AG08396 (cell line): ENCODE data around the gene DNAH3.
A peak's percentile ranks its signal among the peaks of the same experiment; 100 is the strongest.
"Not testable (repeated sequence)": the region's sequence is repeated elsewhere in the genome, so short reads cannot be mapped to it uniquely, and the experiment has no call there.

Experiments
- DNase-seq: peaks from one replicate; pipeline ENCODE4 v3.0.0; 2012; ENCODE audit warnings: low spot score, mixed read lengths

DNAH3 gene

DNA sequence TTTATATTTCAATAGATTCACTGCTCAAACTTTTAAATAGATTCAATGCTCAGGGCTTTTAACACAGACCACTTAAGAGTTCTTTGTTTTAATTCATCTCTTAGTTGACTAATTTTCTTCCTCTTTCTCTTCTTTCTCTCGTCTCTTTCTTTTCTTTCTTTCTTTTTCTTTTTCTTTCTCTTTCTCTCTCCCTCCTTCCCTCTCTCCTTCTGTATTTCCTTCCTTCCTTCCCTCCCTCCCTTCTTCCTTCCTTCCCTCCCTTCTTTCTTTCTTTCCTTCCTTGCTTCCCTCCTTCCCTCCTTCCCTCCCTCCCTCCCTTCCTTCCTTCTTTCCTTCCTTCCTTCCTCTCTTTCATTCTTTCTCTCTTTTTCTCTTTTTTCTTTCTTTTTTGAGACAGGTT, 145.6 kb downstream of the DNAH3 start:
- no peak for DNase-seq

- DNase-seq = peak; percentile 30
Observed at GRCh38 chr16:21001262-21001661, 149.4 kb downstream of the DNAH3 start.

- no peak for DNase-seq
Observed at GRCh38 chr16:20997147-20997546, 153.5 kb downstream of the DNAH3 start.

- DNase-seq = no peak
Observed at GRCh38 chr16:20995711-20996110, 154.9 kb downstream of the DNAH3 start.

- not testable (repeated sequence) for DNase-seq
Observed at GRCh38 chr16:20989496-20990070, 161.1 kb downstream of the DNAH3 start.

- DNase-seq = no peak
Observed at GRCh38 chr16:20987049-20987448, 163.6 kb downstream of the DNAH3 start.

GRCh38 chr16:20984019-20984418, 166.6 kb downstream of the DNAH3 start:
- no peak for DNase-seq

DNA sequence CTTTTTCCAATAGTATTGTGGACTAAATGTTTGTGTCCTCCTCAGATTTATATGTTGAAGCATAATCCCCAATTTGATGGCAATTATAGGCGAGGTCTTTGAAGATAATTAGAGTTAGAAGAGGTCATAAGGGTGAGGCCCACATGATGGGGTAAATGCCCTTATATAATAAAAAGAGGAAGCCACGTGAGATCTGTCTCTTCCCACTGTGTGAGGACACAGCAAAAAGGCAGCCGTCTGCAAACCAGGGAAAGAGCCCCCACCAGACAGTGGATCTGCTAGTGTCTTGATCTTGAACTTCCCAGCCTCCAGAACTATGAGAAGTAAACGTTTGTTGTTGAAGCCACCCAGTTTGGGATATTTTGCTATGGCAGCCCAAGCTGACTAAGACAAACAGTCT, 174.1 kb downstream of the DNAH3 start:
- DNase-seq = no peak

- DNase-seq = not testable (repeated sequence)
Observed at GRCh38 chr16:20973201-20973600, 177.4 kb downstream of the DNAH3 start.

DNA sequence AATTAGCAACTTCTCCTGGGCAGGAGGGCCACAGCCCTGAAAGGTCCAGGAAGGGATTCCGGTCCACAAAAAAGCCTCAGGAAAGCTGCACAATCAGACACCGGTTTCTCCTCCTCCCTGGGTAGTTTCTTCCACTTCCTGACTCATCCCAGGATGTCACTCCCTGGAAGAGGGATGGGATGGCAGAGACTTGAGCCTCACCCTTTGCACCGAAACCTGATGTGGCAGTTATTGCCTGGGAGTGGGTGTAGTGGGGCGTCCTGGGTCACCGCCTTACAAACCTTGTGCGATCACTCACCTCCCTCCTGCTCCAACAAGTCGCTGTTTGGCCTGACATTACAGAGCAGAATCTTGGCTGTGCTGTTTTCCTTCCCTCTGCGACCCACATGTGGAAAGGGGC, 179.2 kb downstream of the DNAH3 start:
- no peak for DNase-seq

DNA sequence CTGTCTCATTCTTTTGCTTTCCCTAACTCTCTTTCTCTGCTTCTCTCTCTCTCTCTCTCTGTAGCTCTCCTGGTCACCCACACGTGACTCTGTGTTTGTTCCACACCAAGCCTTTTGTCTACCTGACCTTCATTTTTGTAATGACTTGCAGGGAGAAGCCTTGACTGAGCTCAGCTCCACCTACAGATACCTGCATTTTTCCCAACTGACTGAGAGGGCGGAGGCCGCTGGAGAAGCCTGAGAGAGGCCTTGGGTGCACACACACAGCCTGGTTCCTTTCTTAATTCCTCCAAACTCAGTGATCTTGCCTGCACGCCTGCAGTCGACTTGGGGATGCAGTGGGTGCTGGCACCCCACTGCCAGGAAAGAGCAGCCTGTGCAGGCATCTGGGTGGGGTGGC, 181.3 kb downstream of the DNAH3 start:
- DNase-seq = no peak

GRCh38 chr16:20968765-20969164, 181.9 kb downstream of the DNAH3 start:
- no peak for DNase-seq

DNA sequence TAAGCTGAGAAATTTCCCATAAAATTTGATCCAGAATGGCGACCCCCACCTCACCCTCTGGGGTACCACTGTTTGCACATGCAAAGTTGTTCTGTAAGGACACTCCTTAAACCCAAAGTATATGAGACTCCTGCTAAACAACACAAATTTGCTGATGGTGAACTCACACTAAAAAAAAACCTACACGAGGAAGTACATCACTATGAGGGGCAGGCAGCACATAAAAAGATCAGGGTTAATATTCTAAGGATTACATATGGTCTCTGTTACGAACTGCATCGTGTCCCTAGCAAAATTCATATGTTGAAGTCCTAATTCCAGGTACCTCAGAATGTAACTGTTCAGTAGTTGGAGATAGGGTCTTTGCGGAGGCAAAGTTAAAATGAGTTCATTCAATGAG, 189.7 kb downstream of the DNAH3 start:
- no peak for DNase-seq

GRCh38 chr16:20957153-20957552, 193.5 kb downstream of the DNAH3 start:
- no peak for DNase-seq

DNA sequence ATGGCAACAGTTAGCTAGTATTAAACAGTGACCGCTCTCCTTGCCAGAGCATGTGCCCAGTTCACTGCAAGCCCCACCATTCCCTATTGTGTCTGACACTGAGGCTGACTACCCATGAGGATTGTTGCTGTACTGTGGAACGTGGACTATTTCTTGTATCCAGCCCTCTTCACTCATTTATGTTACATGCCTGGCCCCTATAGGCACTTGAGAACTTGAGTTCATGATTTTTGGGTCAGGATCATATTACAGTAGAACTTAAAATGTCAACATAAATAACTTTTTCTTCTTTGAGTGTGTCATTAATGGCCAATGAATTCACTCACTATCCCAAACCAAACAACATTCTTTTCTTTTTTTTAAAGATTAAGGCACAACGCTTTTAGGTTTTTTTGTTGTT, 194.3 kb downstream of the DNAH3 start:
- no peak for DNase-seq

GRCh38 chr16:20954574-20954973, 196.1 kb downstream of the DNAH3 start:
- DNase-seq = no peak

DNA sequence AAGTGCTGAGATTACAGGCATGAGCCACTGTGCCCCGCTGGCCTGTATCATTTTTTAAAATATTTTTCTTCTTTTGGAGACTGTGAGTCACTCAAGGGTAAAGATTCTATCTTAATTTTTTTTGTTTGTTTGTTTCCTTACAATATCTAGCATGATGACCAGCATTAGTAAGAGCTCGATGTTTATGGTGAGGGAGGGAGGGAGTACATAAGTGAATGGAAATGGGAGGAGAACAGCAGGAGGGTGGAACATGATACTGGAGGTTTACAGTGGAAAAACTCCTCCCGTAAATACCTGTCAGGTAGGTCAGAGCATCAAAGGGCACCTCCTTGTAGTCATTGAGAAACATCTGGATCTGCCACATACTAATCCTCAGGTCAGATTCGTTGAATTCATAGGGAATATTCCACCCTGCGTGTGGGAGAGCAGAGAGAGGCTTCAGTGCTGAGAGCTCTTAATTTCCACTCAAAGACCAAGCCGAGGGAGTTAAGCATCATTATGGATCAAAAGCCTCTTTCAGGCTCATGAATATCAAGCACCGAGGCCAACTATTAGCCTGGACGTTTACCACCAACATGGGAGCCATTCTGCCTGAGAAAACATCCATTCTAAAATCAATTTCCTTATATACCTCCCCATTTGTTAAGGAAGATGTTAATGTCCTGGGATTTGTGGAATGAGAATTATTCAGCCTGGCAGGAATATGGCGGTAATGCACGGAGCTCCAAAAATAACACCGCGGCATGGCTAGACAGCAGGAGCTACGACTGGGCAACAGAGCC, 198.3 kb downstream of the DNAH3 start:
- DNase-seq = no peak

DNA sequence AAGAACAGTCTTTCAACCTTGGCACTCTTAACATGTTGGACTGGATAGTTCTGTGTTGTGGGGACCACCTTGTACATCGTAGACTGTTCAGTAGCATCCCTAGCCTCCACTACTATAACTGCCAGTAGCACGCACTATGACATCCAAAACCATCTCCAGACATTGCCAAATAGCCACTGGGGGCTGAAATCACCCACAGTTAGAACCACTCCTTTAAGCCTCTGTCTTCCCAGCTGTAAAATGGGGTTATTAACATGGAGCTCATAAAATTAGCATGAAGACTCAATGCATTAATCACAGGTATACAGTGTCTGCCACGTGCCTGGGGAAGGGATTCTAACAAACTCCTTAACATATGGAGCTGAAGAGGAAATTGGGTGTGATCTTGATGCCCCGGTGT, 200.4 kb downstream of the DNAH3 start:
- no peak for DNase-seq

DNA sequence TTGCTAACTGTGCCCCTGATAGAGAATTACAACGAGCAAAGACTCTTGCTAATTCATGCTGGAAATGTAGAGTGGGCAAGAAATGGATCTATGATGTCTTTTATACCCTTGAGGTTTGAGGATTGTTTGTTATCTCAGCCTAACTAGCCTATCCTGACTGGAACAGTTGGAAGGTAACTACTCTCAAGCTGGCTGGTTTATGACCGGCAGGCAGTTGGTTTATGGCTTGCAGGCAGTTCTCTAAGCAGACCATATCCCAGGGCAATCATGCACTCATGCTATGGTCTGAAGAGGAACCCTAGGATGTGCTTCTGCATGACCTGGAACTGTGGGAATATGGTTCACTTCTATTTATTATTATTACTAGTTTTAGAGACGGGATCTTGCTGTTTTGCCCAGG, 201.0 kb downstream of the DNAH3 start:
- DNase-seq = no peak

- no peak for DNase-seq
Observed at GRCh38 chr16:20948444-20948843, 202.2 kb downstream of the DNAH3 start.

DNA sequence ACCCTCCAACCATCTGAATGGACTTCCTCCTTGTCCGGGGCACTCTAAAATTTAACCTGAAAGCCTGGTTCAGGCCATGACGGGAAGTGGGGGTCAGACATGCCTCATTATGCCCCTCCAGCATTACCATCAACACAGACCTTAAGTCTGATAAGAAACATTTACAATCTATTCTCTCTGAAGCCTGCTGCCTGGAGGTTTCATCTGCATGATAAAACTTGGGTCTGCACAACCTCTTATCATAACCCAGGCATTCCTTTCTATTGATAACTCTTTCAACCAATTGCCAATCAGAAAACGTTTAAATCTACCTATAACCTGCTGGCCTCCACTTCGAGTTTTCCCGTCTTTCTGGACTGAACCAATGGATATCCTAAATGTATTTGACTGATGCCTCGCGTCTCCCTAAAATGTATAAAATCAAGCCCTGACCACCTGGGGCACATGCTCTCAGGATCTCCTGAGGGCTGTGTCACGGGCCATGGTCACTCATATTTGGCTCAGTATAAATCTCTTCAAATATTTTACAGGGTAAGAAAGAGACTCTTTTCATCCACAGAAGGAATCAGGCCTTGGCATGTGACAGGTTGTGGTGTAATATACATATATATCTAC, 204.5 kb downstream of the DNAH3 start:
- no peak for DNase-seq

DNA sequence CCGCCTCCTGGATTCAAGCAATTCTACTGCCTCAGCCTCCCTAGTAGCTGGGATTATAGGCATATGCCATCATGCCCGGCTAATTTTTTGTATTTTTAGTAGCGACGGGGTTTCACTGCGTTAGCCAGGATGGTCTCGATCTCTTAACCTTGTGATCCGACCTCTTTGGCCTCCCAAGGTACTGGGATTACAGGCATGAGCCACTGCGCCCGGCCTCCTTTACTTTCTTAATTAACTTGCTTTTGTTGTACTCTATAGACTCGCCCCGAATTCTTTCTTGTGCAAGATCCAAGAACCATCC, 205.1 kb downstream of the DNAH3 start:
- DNase-seq = not testable (repeated sequence)

DNA sequence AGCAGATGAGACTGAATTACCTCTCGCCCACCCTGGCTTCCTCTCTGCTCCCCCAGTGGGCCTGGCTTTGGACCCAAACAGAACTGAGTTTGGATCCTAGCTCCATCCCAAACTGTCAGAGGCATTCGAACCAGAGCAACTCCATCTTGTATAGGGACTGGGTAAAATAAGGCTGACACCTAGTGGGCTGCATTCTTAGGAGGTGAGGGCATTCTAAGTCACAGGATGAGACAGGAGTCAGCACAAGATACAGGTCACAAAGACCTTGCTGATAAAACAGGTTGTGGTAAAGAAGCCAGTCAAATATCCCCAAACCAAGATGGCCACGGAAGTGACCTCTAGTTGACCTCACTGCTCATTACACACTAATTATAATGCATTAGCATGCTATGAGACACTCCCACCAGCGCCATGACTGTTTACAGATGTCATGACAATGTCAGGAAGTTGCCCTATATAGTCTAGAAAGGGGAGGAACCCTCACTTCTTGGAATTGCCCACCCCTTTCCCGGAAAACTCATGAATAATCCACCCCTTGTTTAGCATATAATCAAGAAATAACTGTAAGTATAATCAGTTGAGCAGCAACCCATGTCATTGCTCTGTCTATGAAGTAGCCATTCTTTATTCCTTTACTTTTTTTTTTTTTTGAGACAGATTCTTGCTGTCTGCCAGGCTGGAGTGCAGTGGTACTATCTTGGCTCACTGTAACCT, 205.6 kb downstream of the DNAH3 start:
- no peak for DNase-seq
